Measurements from ENCODE around the gene ACLY.

DNA sequence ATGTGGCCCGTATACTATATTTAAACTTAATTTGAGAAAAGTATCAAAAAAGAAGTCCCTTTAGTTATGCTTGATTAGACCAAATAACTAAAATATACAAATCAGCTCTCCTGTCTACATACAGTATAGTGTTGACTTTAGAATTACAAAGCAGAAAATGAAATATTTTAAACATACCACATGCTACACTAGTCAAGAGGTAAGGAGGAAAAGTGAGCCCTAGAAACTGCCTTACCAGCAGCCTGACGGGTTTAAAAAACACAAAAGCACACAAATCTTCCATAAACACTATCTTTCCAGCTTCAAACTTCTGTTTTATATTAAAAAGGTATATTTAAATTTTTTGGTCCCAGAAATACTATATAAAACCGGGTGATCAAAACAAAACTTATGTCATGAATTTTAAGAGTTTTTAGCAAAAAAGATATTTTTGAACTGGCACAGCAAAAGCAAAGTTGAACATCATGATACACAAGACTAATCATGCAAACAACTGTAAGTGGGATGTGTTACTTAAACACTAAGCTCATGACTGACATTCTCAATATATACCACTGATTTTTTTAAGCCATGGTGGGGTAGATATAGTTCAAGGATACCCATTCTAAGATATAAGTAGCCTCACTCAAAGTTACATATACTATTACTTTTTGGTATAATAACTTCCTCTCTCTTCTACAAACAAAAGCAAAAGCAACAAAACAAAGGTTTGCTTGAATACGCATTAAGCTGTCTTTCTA lies 69.3 kb downstream of the ACLY start:
- TF ChIP-seq EP300 (IDR thresholded peaks at IDR 0.05): no peak
- TF ChIP-seq, protein P1, sequence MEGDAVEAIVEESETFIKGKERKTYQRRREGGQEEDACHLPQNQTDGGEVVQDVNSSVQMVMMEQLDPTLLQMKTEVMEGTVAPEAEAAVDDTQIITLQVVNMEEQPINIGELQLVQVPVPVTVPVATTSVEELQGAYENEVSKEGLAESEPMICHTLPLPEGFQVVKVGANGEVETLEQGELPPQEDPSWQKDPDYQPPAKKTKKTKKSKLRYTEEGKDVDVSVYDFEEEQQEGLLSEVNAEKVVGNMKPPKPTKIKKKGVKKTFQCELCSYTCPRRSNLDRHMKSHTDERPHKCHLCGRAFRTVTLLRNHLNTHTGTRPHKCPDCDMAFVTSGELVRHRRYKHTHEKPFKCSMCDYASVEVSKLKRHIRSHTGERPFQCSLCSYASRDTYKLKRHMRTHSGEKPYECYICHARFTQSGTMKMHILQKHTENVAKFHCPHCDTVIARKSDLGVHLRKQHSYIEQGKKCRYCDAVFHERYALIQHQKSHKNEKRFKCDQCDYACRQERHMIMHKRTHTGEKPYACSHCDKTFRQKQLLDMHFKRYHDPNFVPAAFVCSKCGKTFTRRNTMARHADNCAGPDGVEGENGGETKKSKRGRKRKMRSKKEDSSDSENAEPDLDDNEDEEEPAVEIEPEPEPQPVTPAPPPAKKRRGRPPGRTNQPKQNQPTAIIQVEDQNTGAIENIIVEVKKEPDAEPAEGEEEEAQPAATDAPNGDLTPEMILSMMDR (IDR thresholded peaks at IDR 0.05): no peak
- no peak for TF ChIP-seq POLR2A (IDR thresholded peaks at IDR 0.05)
